Esophagus muscularis mucosa (tissue), 3 donors: ENCODE results near the gene CROCC2.

Experiments used
- POLR2A ChIP-seq: fragments of 450-650 bp; IDR thresholded peaks from one replicate; pipeline ENCODE4 v1.6.1; 2017; ENCODE audit warnings: antibody characterized with exemption, moderate library complexity, mild to moderate bottlenecking, low read depth
- POLR2AphosphoS5 ChIP-seq, 2 donors: sonication (generic); formaldehyde crosslinking; IDR thresholded peaks; one replicate each; pipeline ENCODE4 v1.6.1; 2017; ENCODE audit warnings: antibody characterized with exemption in 2 of 2
- TF ChIP-seq, protein P1 (sequence below), 3 experiments: fragments of 200-600 bp in 2 of 3; fragments of 450-650 bp in 1 of 3; sonication (generic) in 2 of 3; IDR thresholded peaks; one replicate each; pipeline ENCODE4 v1.5.1; 2017 to 2019; ENCODE audit warnings: antibody characterized with exemption in 3 of 3, mild to moderate bottlenecking in 2 of 3, moderate library complexity in 1 of 3

DNA sequence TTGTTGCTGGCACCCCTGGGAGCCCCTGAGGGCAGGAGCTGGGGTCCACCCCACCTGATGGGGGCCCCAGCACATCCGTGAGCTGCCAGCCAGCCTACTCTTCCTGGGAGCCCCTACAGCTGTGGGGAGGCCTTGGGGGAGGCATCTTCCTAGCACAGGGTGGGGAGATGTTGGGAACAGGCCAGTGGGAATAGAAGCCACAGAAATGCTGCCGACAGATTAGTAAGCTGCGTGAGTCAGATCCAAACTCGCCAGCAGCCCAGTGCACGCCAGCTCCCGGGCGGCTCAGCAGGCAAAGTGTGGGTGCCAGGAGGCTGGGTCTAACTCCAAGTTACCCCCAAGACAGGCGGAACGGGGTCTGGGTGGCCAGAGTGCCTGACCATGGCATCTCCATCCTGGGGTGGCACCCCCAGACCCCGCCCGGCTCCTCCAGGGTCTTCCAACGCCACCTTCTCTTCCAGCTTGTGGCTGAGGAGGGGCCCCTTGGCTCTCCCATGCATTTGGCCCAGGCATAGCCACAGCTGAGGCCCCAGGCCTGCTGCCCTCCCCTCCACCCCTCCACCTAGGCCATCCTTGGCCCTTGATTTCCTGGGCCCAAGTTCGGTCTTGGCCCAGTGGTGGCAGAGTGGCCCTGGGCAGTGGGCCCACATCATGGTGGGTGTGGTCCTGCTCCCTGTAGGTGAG is 15.3 kb downstream of the CROCC2 start:
- TF ChIP-seq POLR2AphosphoS5 (IDR thresholded peaks at IDR 0.05): no peak
- TF ChIP-seq POLR2A: no peak
- TF ChIP-seq, protein P1, sequence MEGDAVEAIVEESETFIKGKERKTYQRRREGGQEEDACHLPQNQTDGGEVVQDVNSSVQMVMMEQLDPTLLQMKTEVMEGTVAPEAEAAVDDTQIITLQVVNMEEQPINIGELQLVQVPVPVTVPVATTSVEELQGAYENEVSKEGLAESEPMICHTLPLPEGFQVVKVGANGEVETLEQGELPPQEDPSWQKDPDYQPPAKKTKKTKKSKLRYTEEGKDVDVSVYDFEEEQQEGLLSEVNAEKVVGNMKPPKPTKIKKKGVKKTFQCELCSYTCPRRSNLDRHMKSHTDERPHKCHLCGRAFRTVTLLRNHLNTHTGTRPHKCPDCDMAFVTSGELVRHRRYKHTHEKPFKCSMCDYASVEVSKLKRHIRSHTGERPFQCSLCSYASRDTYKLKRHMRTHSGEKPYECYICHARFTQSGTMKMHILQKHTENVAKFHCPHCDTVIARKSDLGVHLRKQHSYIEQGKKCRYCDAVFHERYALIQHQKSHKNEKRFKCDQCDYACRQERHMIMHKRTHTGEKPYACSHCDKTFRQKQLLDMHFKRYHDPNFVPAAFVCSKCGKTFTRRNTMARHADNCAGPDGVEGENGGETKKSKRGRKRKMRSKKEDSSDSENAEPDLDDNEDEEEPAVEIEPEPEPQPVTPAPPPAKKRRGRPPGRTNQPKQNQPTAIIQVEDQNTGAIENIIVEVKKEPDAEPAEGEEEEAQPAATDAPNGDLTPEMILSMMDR (IDR thresholded peaks at IDR 0.05): no peak
